Mammary epithelial cell (primary cell): Measurements from ENCODE around the gene SNX1.

Source experiments
- CTCF ChIP-seq, 2 donors: IDR thresholded peaks in 1 of 2; conservative IDR thresholded peaks in 1 of 2; 2 replicates each; pipeline ENCODE4 v1.5.1; 2011 to 2012; ENCODE audit warnings: inconsistent platforms in 2 of 2, low read length in 2 of 2, mild to moderate bottlenecking in 2 of 2, control low read depth in 1 of 2, low read depth in 1 of 2; ENCODE audit not compliant: insufficient read depth in 1 of 2; ENCODE audit errors: extremely low read depth in 1 of 2
- EZH2 ChIP-seq: IDR thresholded peaks from 2 replicates; pipeline ENCODE4 v1.6.1; 2012; ENCODE audit warnings: low read length, inconsistent platforms, borderline replicate concordance

DNA sequence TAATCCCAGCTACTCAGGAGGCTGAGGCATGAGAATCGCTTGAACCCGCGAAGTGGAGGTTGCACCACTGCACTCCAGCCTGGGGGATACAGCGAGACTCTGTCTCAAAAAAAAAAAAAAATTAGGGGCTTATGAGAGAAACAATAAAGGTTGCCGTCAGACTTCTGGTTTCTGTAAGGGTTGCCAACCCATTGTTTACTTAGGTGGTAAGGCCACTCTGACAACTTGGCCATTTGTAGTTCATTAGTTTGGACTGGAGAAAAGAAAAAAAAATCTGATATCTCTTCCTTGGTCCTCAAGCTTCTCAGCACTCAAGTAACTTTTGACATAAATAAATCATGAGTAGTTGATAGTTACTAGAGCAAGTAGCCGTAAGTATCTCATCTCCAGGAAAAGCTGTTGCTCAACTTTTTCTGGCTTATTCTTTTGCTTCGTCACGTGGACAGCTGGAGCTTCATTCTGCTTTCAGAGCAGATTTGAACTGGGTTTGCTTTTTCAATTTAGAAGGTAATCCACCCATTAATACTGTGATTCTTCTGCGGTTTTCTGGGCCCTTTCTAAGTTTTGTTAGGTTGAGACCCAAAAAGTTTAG, 9.4 kb downstream of the SNX1 start:
- no peak for TF ChIP-seq CTCF (conservative IDR thresholded peaks at IDR 0.05 in 1 of 2, IDR thresholded peaks at IDR 0.05 in 1 of 2; ENCODE audit: extremely low read depth in 1 of 2, insufficient read depth in 1 of 2, low read depth in 1 of 2, low read length in 2 of 2)
- no peak for TF ChIP-seq EZH2
